HG02981 (cell line): ENCODE results near the gene TPM2.

Experiments used
- ATAC-seq: cut with Tn5 transposase; IDR thresholded peaks from one replicate; pipeline ENCODE4 v1.9.1; 2021; ENCODE audit warnings: mild to moderate bottlenecking, moderate library complexity; ENCODE audit not compliant: unreplicated experiment

Gene TPM2

GRCh38 chr9:35636135-35636876 is 53.4 kb downstream of the TPM2 start:
- ATAC-seq = no peak

GRCh38 chr9:35635730-35636129 is 54.0 kb downstream of the TPM2 start:
- ATAC-seq = no peak
